Heart left ventricle (tissue), 13 donors: ENCODE results near the gene MAPT.

Experiments
- CTCF ChIP-seq, 12 donors: fragments of 200-600 bp; sonication (generic) in 4 of 12; IDR thresholded peaks; one replicate each; pipeline versions ENCODE4 v1.5.0 to v1.8.0; 2018 to 2022; ENCODE audit warnings: antibody characterized with exemption in 12 of 12, mild to moderate bottlenecking in 5 of 12
- POLR2A ChIP-seq, 2 donors: fragments of 450-650 bp; IDR thresholded peaks; one replicate each; pipeline ENCODE4 v1.6.1; 2017; ENCODE audit warnings: antibody characterized with exemption in 2 of 2, mild to moderate bottlenecking in 2 of 2, moderate library complexity in 2 of 2
- donor health status: ischemic (EF 13 %, LVEDD 7.1; RV severe dilation, severe dysfunction).
- donor health status: DM: no; HTN: yes; CAD: no.
- donor health status: DM: no; HTN: no; CAD: no.
- donor health status: ischemic (EF 25% LVEDD 6.9; RV normal size, moderate dysfunction).
- donor health status: ischemic (EF 25% LVEDD 5.7; RV mildly dilated, moderate dysfunction).
- donor health status: ischemic (EF 35%, LVEDD 5.7; RV mildly dilated, moderate dysfunction).
- donor health status: nonischemic (EF 11% LVEDD 7.7; RV severe dilation, severe dysfunction).
- donor health status: DM: yes; HTN: yes; CAD: no.
- donor health status: PGD.
- donor health status: ischemic (EF 29% LVEDD 5.4; RV normal size, mild dysfunction).
- donor health status: nonischemic (EF 23%, LVEDD 6.1; RV moderate dilation, normal function).

DNA sequence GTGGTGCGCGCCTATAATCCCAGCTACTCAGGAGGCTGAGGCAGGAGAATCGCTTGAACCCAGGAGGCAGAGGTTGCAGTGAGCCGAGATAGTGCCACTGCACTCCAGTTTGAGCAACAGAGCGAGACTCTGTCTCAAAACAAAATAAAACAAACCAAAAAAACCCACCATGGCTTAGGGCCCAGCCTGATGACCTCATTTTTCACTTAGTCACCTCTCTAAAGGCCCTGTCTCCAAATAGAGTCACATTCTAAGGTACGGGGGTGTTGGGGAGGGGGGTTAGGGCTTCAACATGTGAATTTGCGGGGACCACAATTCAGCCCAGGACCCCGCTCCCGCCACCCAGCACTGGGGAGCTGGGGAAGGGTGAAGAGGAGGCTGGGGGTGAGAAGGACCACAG lies 103.3 kb downstream of the MAPT start:
- TF ChIP-seq CTCF (IDR thresholded peaks at IDR 0.05), result no peak
- no peak for TF ChIP-seq POLR2A (IDR thresholded peaks at IDR 0.05)
